Globus pallidus (tissue), 1 donor: ENCODE measurements around the gene JMJD6.

Experiments
- DNase-seq: peaks from one replicate; pipeline ENCODE4 v3.0.0-alpha.2; 2015; ENCODE audit warnings: low spot score

Gene JMJD6

GRCh38 chr17:76697702-76698465, 28.5 kb downstream of the JMJD6 start:
- no peak for DNase-seq

- DNase-seq: no peak
These were observed 29.4 kb downstream of the JMJD6 start for GRCh38 chr17:76696763-76697701.

GRCh38 chr17:76695059-76695831, 31.2 kb downstream of the JMJD6 start:
- DNase-seq: no peak

GRCh38 chr17:76691379-76692191, 34.8 kb downstream of the JMJD6 start:
- DNase-seq: no peak

GRCh38 chr17:76690596-76691280, 35.7 kb downstream of the JMJD6 start:
- DNase-seq: no peak

- no peak for DNase-seq
These were observed 36.5 kb downstream of the JMJD6 start for GRCh38 chr17:76689859-76690258.

GRCh38 chr17:76688165-76688622, 38.2 kb downstream of the JMJD6 start:
- no peak for DNase-seq

- peak; percentile 33 for DNase-seq
These were observed 38.9 kb downstream of the JMJD6 start for GRCh38 chr17:76687298-76688164.

- DNase-seq: no peak
These were observed 39.7 kb downstream of the JMJD6 start for GRCh38 chr17:76686538-76687297.

- DNase-seq: no peak
These were observed 40.6 kb downstream of the JMJD6 start for GRCh38 chr17:76685846-76686245.

- DNase-seq: no peak
These were observed 41.0 kb downstream of the JMJD6 start for GRCh38 chr17:76685366-76685765.

GRCh38 chr17:76684756-76685155, 41.6 kb downstream of the JMJD6 start:
- DNase-seq: no peak

GRCh38 chr17:76683921-76684745, 42.3 kb downstream of the JMJD6 start:
- no peak for DNase-seq

- DNase-seq: no peak
These were observed 43.2 kb downstream of the JMJD6 start for GRCh38 chr17:76683011-76683755.

- no peak for DNase-seq
These were observed 44.1 kb downstream of the JMJD6 start for GRCh38 chr17:76682296-76682695.

GRCh38 chr17:76681222-76682137, 44.9 kb downstream of the JMJD6 start:
- peak; percentile 41 for DNase-seq
